GM12892 (cell line): ENCODE results near the gene PALS2.

Source experiments
- POLR2A ChIP-seq: IDR thresholded peaks from 2 replicates; pipeline ENCODE4 v1.6.1; 2011; ENCODE audit warnings: low read depth, low read length, control low read depth
- POLR2AphosphoS5 ChIP-seq: IDR thresholded peaks from 2 replicates; pipeline ENCODE4 v1.6.1; 2011; ENCODE audit warnings: low read depth, low read length, control low read depth

DNA sequence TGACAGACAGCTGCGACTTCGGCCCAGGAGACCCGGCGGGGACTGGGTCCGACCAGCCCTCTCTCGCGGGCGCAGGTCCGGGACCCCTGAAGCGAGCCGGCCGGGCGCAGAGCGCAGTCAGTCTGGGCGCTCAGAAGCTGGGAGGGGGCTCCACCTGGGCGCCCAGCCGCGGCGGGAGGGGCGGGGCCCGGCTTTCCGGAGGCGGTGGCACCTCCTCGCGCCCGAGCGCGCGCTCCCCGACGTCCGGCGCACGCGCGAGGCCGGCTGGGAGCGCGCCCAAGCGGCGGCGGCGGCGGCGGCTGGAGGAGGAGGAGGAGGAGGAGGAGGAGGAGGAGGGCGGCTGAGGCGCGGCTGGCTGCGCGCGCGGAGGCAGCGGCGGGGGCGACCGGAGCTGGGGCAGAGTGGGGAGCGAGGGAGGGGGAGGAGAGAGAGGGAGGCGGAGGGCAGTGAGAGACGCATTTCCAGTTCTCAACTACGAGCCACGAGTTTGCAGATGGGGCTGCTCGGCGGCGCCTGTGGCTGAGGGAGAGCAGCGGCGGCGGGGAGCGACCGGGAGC lies at the start of gene PALS2:
- TF ChIP-seq POLR2A (peak; percentile 29; the same call in 1 of the 2 replicates), POLR2AphosphoS5 (no peak)
